Activated CD4-positive, alpha-beta memory T cell treated with anti-CD3 and anti-CD28 coated beads, Interleukin-2, amount 10 ng/mL, durations not matched to agents 7 days and 5 days (primary cell): ENCODE data around the gene SLCO4A1. TPM values are rescaled to one million over a fixed set of nuclear protein-coding genes. Genes with fewer than 3 reads are reported as not detected.
"Not testable (repeated sequence)": the region's sequence is repeated elsewhere in the genome, so short reads cannot be mapped to it uniquely, and the experiment has no call there.

ENCODE experiments used
- CTCF ChIA-PET: fragments of 350-600 bp; sonication (Branson Sonifier 250); formaldehyde crosslinking; loops from one replicate; lab custom pipeline; 2021; ENCODE audit warnings: antibody characterized with exemption, inconsistent platforms; lab: Charles Lee
- POLR2A ChIA-PET: fragments of 350-600 bp; sonication (Branson Sonifier 250); formaldehyde crosslinking; loops from one replicate; lab custom pipeline; 2021; ENCODE audit warnings: antibody characterized with exemption; lab: Charles Lee
- DNase-seq: peaks from one replicate; pipeline ENCODE4 v3.0.0-alpha.2; 2020
- H3K27ac Mint-ChIP-seq: one replicate; pipeline ENCODE4 v1.8.0; 2021; ENCODE audit warnings: mild to moderate bottlenecking, mixed read lengths
- H3K27me3 Mint-ChIP-seq: one replicate; pipeline ENCODE4 v1.8.0; 2021; ENCODE audit warnings: mixed read lengths
- H3K36me3 Mint-ChIP-seq: one replicate; pipeline ENCODE4 v1.8.0; 2021; ENCODE audit warnings: low read depth, mixed read lengths
- H3K4me1 Mint-ChIP-seq: one replicate; pipeline ENCODE4 v1.8.0; 2021; ENCODE audit warnings: mixed read lengths
- H3K4me3 Mint-ChIP-seq: one replicate; pipeline ENCODE4 v1.8.0; 2021; ENCODE audit warnings: mild to moderate bottlenecking, mixed read lengths
- H3K9me3 Mint-ChIP-seq: one replicate; pipeline ENCODE4 v1.8.0; 2021; ENCODE audit warnings: mixed read lengths
- total RNA-seq, 2 experiments: library from RNA; stranded (reverse); gene quantifications; one replicate each; pipeline ENCODE4 v1.2.3, GENCODE V29; 2021

SLCO4A1 gene
- total RNA-seq, 2 experiments from 2014 or later: 51.5 to 51.7 TPM

- ChIA-PET POLR2A (interaction anchor here (1.2 kb wide), 1 partner anchor 66 kb away, joined by 3 read pairs; no protein-coding TSS in a partner anchor), CTCF (interaction anchor here (0.6 to 1.4 kb wide), 2 partner anchors 70 to 114 kb away, joined by 4 read pairs; no protein-coding TSS in a partner anchor)
- H3K27ac Mint-ChIP-seq: no peak overlapping the region
- H3K4me3 Mint-ChIP-seq: no peak overlapping the region
- peaks cover 12% of the 10 kb centered on the region for H3K4me1 Mint-ChIP-seq
- peaks cover 1% of the 10 kb centered on the region for H3K27me3 Mint-ChIP-seq
- no peak for DNase-seq
- no peaks in the 10 kb centered on the region for H3K36me3 Mint-ChIP-seq
- H3K9me3 Mint-ChIP-seq: no peaks in the 10 kb centered on the region
Measured at GRCh38 chr20:62679978-62680589, 37.8 kb downstream of the SLCO4A1 start.

GRCh38 chr20:62682912-62683517 lies 40.7 kb downstream of the SLCO4A1 start:
- Mint-ChIP-seq H3K27ac (no peak overlapping the region), H3K27me3 (peaks cover 9% of the 10 kb centered on the region), H3K4me3 (no peak overlapping the region), H3K9me3 (no peaks in the 10 kb centered on the region), H3K4me1 (peaks cover 16% of the 10 kb centered on the region), H3K36me3 (no peaks in the 10 kb centered on the region)
- no peak for DNase-seq
- ChIA-PET POLR2A (interaction anchor here (0.5 to 1.1 kb wide), 2 partner anchors 9 to 57 kb away, joined by 3 read pairs; no protein-coding TSS in a partner anchor), CTCF (no interaction called here)

- H3K27ac Mint-ChIP-seq, H3K9me3 Mint-ChIP-seq, H3K27me3 Mint-ChIP-seq, H3K36me3 Mint-ChIP-seq, H3K4me3 Mint-ChIP-seq, DNase-seq, CTCF ChIA-PET: not testable (repeated sequence)
- peaks cover 11% of the 10 kb centered on the region for H3K4me1 Mint-ChIP-seq
- POLR2A ChIA-PET: interaction anchor here (0.5 to 1.1 kb wide), 3 partner anchors 8 to 57 kb away, joined by 3 read pairs; no protein-coding TSS in a partner anchor
Measured at GRCh38 chr20:62683660-62684322, 41.5 kb downstream of the SLCO4A1 start.

- no peaks in the 10 kb centered on the region for H3K9me3 Mint-ChIP-seq
- H3K4me1 Mint-ChIP-seq: peaks cover 6% of the 10 kb centered on the region
- POLR2A ChIA-PET: interaction anchor here (1.0 to 1.5 kb wide), 2 partner anchors 11 to 55 kb away, joined by 3 to 8 read pairs; no protein-coding TSS in a partner anchor
- H3K36me3 Mint-ChIP-seq: no peaks in the 10 kb centered on the region
- no peak overlapping the region for H3K4me3 Mint-ChIP-seq
- DNase-seq: no peak
- CTCF ChIA-PET: interaction anchor here (1.5 kb wide), 1 partner anchor 107 kb away, joined by 6 read pairs; no protein-coding TSS in a partner anchor
- no peak overlapping the region for H3K27ac Mint-ChIP-seq
- H3K27me3 Mint-ChIP-seq: peaks cover 9% of the 10 kb centered on the region
Measured at GRCh38 chr20:62684981-62685380, 42.7 kb downstream of the SLCO4A1 start.

- POLR2A ChIA-PET: interaction anchor here (1.5 kb wide), 1 partner anchor 54 kb away, joined by 8 read pairs; no protein-coding TSS in a partner anchor
- Mint-ChIP-seq H3K36me3 (no peaks in the 10 kb centered on the region), H3K4me1 (peaks cover 6% of the 10 kb centered on the region), H3K27ac (no peak overlapping the region), H3K4me3 (no peak overlapping the region), H3K9me3 (no peaks in the 10 kb centered on the region), H3K27me3 (peaks cover 9% of the 10 kb centered on the region)
- peak; percentile 27 for DNase-seq
- CTCF ChIA-PET: interaction anchor here (0.6 to 1.5 kb wide), 4 partner anchors 103 to 215 kb away, joined by 3 to 6 read pairs (median 4); no protein-coding TSS in a partner anchor
Measured at GRCh38 chr20:62685781-62686555, 43.7 kb downstream of the SLCO4A1 start.

- no peak overlapping the region for H3K27ac Mint-ChIP-seq
- DNase-seq: no peak
- no peaks in the 10 kb centered on the region for H3K9me3 Mint-ChIP-seq
- ChIA-PET POLR2A (no interaction called here), CTCF (interaction anchor here (1.2 to 1.5 kb wide), 3 partner anchors 102 to 107 kb away, joined by 3 to 6 read pairs (median 4); no protein-coding TSS in a partner anchor)
- peaks cover 11% of the 10 kb centered on the region for H3K27me3 Mint-ChIP-seq
- H3K4me3 Mint-ChIP-seq: no peak overlapping the region
- H3K36me3 Mint-ChIP-seq: no peaks in the 10 kb centered on the region
- peaks cover 6% of the 10 kb centered on the region for H3K4me1 Mint-ChIP-seq
Measured at GRCh38 chr20:62686869-62687830, 44.8 kb downstream of the SLCO4A1 start.

GRCh38 chr20:62688083-62688482 lies 45.8 kb downstream of the SLCO4A1 start:
- Mint-ChIP-seq H3K4me1 (peaks cover 6% of the 10 kb centered on the region), H3K4me3 (no peak overlapping the region), H3K36me3 (no peaks in the 10 kb centered on the region), H3K27me3 (peaks cover 15% of the 10 kb centered on the region), H3K27ac (no peak overlapping the region), H3K9me3 (no peaks in the 10 kb centered on the region)
- POLR2A ChIA-PET: interaction anchor here (0.8 kb wide), 1 partner anchor 45 kb away, joined by 3 read pairs; the partner anchor contains the start of gene SLCO4A1
- DNase-seq: no peak
- CTCF ChIA-PET: interaction anchor here (0.5 kb wide), 1 partner anchor 542 kb away, joined by 4 read pairs; no protein-coding TSS in a partner anchor

- no peak for DNase-seq
- no peak overlapping the region for H3K27ac Mint-ChIP-seq
- ChIA-PET POLR2A (interaction anchor here (0.8 kb wide), 2 partner anchors 46 to 119 kb away, joined by 3 read pairs; partner anchors contain the start of gene SLCO4A1), CTCF (no interaction called here)
- peaks cover 6% of the 10 kb centered on the region for H3K4me1 Mint-ChIP-seq
- peaks cover 15% of the 10 kb centered on the region for H3K27me3 Mint-ChIP-seq
- H3K9me3 Mint-ChIP-seq: no peaks in the 10 kb centered on the region
- no peak overlapping the region for H3K4me3 Mint-ChIP-seq
- H3K36me3 Mint-ChIP-seq: no peaks in the 10 kb centered on the region
Measured at GRCh38 chr20:62688855-62689460, 46.7 kb downstream of the SLCO4A1 start.

GRCh38 chr20:62689861-62690260 lies 47.6 kb downstream of the SLCO4A1 start:
- ChIA-PET CTCF (no interaction called here), POLR2A (no interaction called here)
- peaks cover 15% of the 10 kb centered on the region for H3K27me3 Mint-ChIP-seq
- DNase-seq: no peak
- no peaks in the 10 kb centered on the region for H3K9me3 Mint-ChIP-seq
- H3K4me3 Mint-ChIP-seq: no peak overlapping the region
- peaks cover 6% of the 10 kb centered on the region for H3K4me1 Mint-ChIP-seq
- H3K36me3 Mint-ChIP-seq: no peaks in the 10 kb centered on the region
- no peak overlapping the region for H3K27ac Mint-ChIP-seq

- ChIA-PET POLR2A (no interaction called here), CTCF (no interaction called here)
Measured at GRCh38 chr20:62690261-62690820, 48.0 kb downstream of the SLCO4A1 start.

GRCh38 chr20:62691487-62691886 lies 49.2 kb downstream of the SLCO4A1 start:
- ChIA-PET POLR2A (interaction anchor here (1.3 kb wide), 1 partner anchor 8 kb away, joined by 3 read pairs; no protein-coding TSS in a partner anchor), CTCF (no interaction called here)
- Mint-ChIP-seq H3K9me3 (no peaks in the 10 kb centered on the region), H3K27ac (no peak overlapping the region), H3K36me3 (no peaks in the 10 kb centered on the region), H3K4me1 (peaks cover 4% of the 10 kb centered on the region), H3K27me3 (peaks cover 7% of the 10 kb centered on the region), H3K4me3 (no peak overlapping the region)
- no peak for DNase-seq

More at GRCh38 chr20:62690261-62690820, 48.0 kb downstream of the SLCO4A1 start:
- H3K27ac Mint-ChIP-seq: no peak overlapping the region
- no peaks in the 10 kb centered on the region for H3K36me3 Mint-ChIP-seq
- no peak overlapping the region for H3K4me3 Mint-ChIP-seq
- H3K4me1 Mint-ChIP-seq: peaks cover 6% of the 10 kb centered on the region
- peaks cover 13% of the 10 kb centered on the region for H3K27me3 Mint-ChIP-seq
- DNase-seq: no peak
- no peaks in the 10 kb centered on the region for H3K9me3 Mint-ChIP-seq
